ENCODE data around the gene RIMS1.

DNA sequence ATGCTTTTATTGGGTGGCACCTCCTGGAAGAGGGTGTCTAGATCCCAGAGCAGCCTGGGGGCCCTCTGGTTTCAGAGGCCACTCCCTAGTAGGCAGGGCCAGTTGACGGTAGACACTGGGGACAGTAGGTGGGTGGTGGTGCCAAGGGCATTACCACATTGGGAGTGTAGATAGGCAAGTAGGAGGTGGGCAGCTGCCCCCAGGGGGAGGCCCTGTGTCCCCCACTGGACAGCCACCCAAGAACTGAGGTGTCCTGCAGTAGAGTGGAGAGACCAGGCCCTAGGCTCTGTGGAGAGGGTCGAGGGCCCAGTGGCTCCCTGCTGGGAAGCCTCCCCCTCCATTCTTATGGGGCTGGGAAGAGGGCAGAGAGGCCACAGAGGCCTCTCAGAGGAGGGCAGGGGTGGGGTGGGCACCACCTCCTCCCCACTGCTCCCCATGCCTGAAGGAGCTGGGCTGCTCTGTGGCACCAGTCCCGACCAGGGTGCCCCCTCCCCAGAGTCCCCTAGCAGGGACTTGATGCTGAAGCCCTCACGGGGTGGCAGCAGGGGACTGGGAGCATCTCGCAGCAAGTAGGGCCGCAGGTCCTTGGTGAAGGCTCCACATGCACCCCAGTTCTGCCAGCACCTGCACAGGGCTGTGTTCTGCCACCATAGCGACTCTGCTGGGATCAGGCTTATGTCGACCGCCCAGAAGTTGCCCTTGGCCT lies 430.5 kb downstream of the RIMS1 start:
- TF ChIP-seq CTCF (IDR thresholded peaks at IDR 0.05; ENCODE audit: extremely low read depth in 1 of 2, insufficient read depth in 1 of 2, low read depth in 1 of 2, low read length in 2 of 2): no peak
- no peak for TF ChIP-seq EZH2 (IDR thresholded peaks at IDR 0.05; ENCODE audit: borderline replicate concordance, low read depth, low read length, severe bottlenecking)
- no peak for TF ChIP-seq POLR2A (IDR thresholded peaks at IDR 0.05; ENCODE audit: low read depth, low read length)
- TF ChIP-seq, protein P1, sequence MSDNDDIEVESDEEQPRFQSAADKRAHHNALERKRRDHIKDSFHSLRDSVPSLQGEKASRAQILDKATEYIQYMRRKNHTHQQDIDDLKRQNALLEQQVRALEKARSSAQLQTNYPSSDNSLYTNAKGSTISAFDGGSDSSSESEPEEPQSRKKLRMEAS (IDR thresholded peaks at IDR 0.05; ENCODE audit: insufficient read depth, insufficient read length): no peak
- TF ChIP-seq POLR2AphosphoS5 (IDR thresholded peaks at IDR 0.05; ENCODE audit: insufficient read depth, low read depth, low read length): no peak
- no peak for TF ChIP-seq MYC (IDR thresholded peaks at IDR 0.05; ENCODE audit: low read depth, low read length)
- TF ChIP-seq JUN (IDR thresholded peaks at IDR 0.05; ENCODE audit: borderline replicate concordance, insufficient read depth, insufficient read length, low read depth): no peak
